H1 (cell line): ENCODE measurements around the gene NAA25. TPM values are rescaled to one million over a fixed set of nuclear protein-coding genes. Genes with fewer than 3 reads are reported as not detected.
A peak's percentile ranks its signal among the peaks of the same experiment; 100 is the strongest.

ENCODE experiments used
- KDM1A ChIP-seq: fragments of 200-600, 300-600 bp; sonication (generic); IDR thresholded peaks from 2 replicates; pipeline ENCODE4 v1.7.1; 2016; ENCODE audit warnings: mild to moderate bottlenecking, low read length, borderline replicate concordance
- PHF8 ChIP-seq: fragments of 200-600 bp; sonication (generic); conservative IDR thresholded peaks from 2 replicates; pipeline ENCODE4 v1.7.1; 2012; ENCODE audit warnings: low read depth, mild to moderate bottlenecking, inconsistent platforms, low read length, moderate library complexity
- POLR2A ChIP-seq, 2 experiments: IDR thresholded peaks; 1 replicate in 1 of 2; 2 replicates in 1 of 2; pipeline ENCODE4 v1.6.1; 2011; ENCODE audit warnings: low read depth in 2 of 2, low read length in 2 of 2, mild to moderate bottlenecking in 2 of 2; ENCODE audit errors: control extremely low read depth in 1 of 2
- TEAD4 ChIP-seq: IDR thresholded peaks from 2 replicates; pipeline ENCODE4 v1.6.1; 2012; ENCODE audit warnings: low read depth, low read length, inconsistent platforms, mixed read lengths
- ZNF274 ChIP-seq: IDR thresholded peaks from 2 replicates; pipeline ENCODE4 v1.7.0; 2012; ENCODE audit warnings: low read length, borderline replicate concordance; ENCODE audit errors: extremely low read depth
- polyA plus RNA-seq, 7 experiments: library from polyadenylated mRNA; depleted of rRNA in 3 of 7; stranded (reverse) in 5 of 7; unstranded in 2 of 7; fragments of >200 nt in 5 of 7; fragments of 200-250 nt in 2 of 7; gene quantifications; 1 replicate in 5 of 7; 2 replicates in 1 of 7; 4 replicates in 1 of 7; pipeline versions ENCODE4 v1.2.1 to v1.2.3, GENCODE V29; 2011 to 2013; ENCODE audit warnings: missing spikeins in 2 of 7, mixed read lengths in 2 of 7
- total RNA-seq: library from RNA; stranded (reverse); fragmentation: NEBNext Ultra II Directional; extraction: Animal tissue kit (Norgen Biotek cat#: 25700); gene quantifications from 2 replicates; pipeline ENCODE4 v1.2.1, GENCODE V29; 2021

Gene NAA25
- total and polyA plus RNA-seq, 2 of the 8 experiments (the other 6 are each of a cell fraction or from before 2014, with no cell fraction given): 10.8 to 60.3 TPM

DNA sequence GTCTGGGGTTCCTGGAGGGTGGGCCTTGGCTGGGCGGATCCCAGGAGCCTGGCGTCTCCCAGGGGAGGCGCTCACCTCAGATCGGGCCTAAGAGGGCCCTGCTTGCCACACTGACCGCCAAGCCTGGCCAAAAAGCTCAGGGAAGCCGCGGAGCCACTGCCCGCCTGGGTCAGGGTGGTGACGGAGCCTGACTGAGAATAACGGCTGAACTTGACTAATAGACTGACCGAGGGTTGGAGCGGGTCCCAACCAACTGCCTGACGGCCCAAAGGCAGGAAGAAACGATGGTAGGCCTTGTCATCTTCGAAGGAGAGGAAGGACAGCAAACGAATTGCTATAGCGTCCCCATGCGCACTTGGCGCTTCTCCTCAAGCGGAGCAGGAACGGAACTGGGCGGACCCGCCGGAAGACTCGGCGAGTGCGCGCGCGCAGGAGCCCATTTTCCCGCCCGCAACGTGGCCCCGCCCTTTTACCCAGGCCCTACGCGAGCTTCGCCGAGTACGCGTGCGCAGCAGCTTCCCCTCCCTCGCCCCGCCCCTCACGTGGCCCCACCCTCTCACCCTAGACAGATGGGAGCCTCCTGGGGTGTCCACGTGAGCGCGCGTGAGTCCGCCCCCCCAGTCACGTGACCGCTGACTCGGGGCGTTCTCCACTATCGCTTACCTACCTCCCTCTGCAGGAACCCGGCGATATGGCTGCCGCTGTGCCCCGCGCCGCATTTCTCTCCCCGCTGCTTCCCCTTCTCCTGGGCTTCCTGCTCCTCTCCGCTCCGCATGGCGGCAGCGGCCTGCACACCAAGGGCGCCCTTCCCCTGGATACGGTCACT lies 95.6 kb downstream of the NAA25 start, which contains the start of the genes ERP29 and TMEM116 (continued):
- TF ChIP-seq ZNF274 (no peak), POLR2A (IDR thresholded peaks at IDR 0.05; ENCODE audit: control extremely low read depth in 1 of 2, low read depth in 2 of 2, low read length in 2 of 2) (peak; percentile 95 to 98), TEAD4 (no peak), PHF8 (peak; percentile 86), KDM1A (no peak)
